PC-3 (cell line): ENCODE data around the gene ZFYVE28. TPM values are rescaled to one million over a fixed set of nuclear protein-coding genes. Genes with fewer than 3 reads are reported as not detected.

Experiments
- ATAC-seq: fragments of 200-7000 bp; cut with Tn5 transposase; 2 replicates; pipeline ENCODE4 v1.9.1; 2020; ENCODE audit warnings: mild to moderate bottlenecking, moderate library complexity
- BruUV-seq: library from RNA; stranded (reverse); fragments of 400-500 nt; replicated peaks from 2 replicates; lab custom pipeline; 2021; lab: Mats Ljungman, UMichigan
- CTCF ChIA-PET: fragments of 300-600 bp; sonication (Branson Sonifier 250); formaldehyde crosslinking; loops from one replicate; lab custom pipeline; 2022; ENCODE audit warnings: antibody characterized with exemption; lab: Charles Lee
- POLR2A ChIA-PET: fragments of 300-600 bp; sonication (Branson Sonifier 250); formaldehyde crosslinking; loops from one replicate; lab custom pipeline; 2022; ENCODE audit warnings: antibody characterized with exemption; ENCODE audit not compliant: unreplicated experiment; lab: Charles Lee
- DNase-seq: peaks from one replicate; pipeline ENCODE4 v3.0.0-alpha.2; 2015
- H2AFZ ChIP-seq: fragments of 300-600 bp; sonication (generic); 2 replicates; pipeline ENCODE4 v1.6.0; 2016; ENCODE audit warnings: antibody characterized with exemption, low read length
- H3F3A ChIP-seq: fragments of 300-600 bp; sonication (generic); one replicate; pipeline ENCODE4 v1.6.0; 2017; ENCODE audit warnings: antibody characterized with exemption, low read length, control low read depth, mild to moderate bottlenecking; ENCODE audit not compliant: unreplicated experiment
- H3K27ac ChIP-seq: fragments of 300-600 bp; sonication (generic); 2 replicates; pipeline ENCODE4 v1.5.1; 2016; ENCODE audit warnings: mild to moderate bottlenecking, low read length
- H3K27me3 ChIP-seq: fragments of 300-600 bp; sonication (generic); 2 replicates; pipeline ENCODE4 v1.6.1; 2016; ENCODE audit warnings: low read length, mixed read lengths
- H3K36me3 ChIP-seq: fragments of 300-600 bp; sonication (generic); 2 replicates; pipeline ENCODE4 v1.6.1; 2016; ENCODE audit warnings: low read depth, mixed run types, low read length, mixed read lengths
- H3K4me1 ChIP-seq: fragments of 300-600 bp; sonication (generic); 2 replicates; pipeline ENCODE4 v1.5.1; 2016; ENCODE audit warnings: low read length; ENCODE audit not compliant: insufficient read depth
- H3K4me2 ChIP-seq: fragments of 300-600 bp; sonication (generic); 2 replicates; pipeline ENCODE4 v1.6.0; 2016; ENCODE audit warnings: low read length
- H3K4me3 ChIP-seq: fragments of 300-600 bp; sonication (generic); 2 replicates; pipeline ENCODE4 v1.5.1; 2016; ENCODE audit warnings: mild to moderate bottlenecking, low read length, mixed read lengths
- H3K79me2 ChIP-seq: fragments of 300-600 bp; sonication (generic); 2 replicates; pipeline ENCODE4 v1.6.1; 2017; ENCODE audit warnings: low read length, mixed read lengths
- H3K9ac ChIP-seq: fragments of 300-600 bp; sonication (generic); 2 replicates; pipeline ENCODE4 v1.6.0; 2016; ENCODE audit warnings: mild to moderate bottlenecking, low read length
- H3K9me2 ChIP-seq: fragments of 300-600 bp; sonication (generic); replicated peaks from 2 replicates; pipeline ENCODE4 v1.6.1; 2016; ENCODE audit warnings: mixed run types, low read length, mixed read lengths
- H3K9me3 ChIP-seq: fragments of 300-600 bp; sonication (generic); 2 replicates; pipeline ENCODE4 v1.6.1; 2016; ENCODE audit warnings: low read length, mixed read lengths
- H4K20me1 ChIP-seq: fragments of 300-600 bp; sonication (generic); 2 replicates; pipeline ENCODE4 v1.6.1; 2016; ENCODE audit warnings: low read length, mixed read lengths
- EZH2 ChIP-seq: fragments of 300-600 bp; sonication (generic); IDR thresholded peaks from one replicate; pipeline ENCODE4 v1.6.1; 2017; ENCODE audit warnings: antibody characterized with exemption, mild to moderate bottlenecking, low read length; ENCODE audit not compliant: unreplicated experiment
- EZH2phosphoT487 ChIP-seq: fragments of 300-600 bp; sonication (generic); IDR thresholded peaks from 2 replicates; pipeline ENCODE4 v1.6.1; 2018; ENCODE audit warnings: mild to moderate bottlenecking, antibody characterized with exemption, low read length, borderline replicate concordance
- intact Hi-C: fragments of 100-400 bp; cut with micrococcal nuclease; formaldehyde crosslinking; loops from 2 replicates; pipeline ENCODE4 v1.9.0; 2023
- total RNA-seq: library from RNA; depleted of rRNA; stranded (reverse); fragments of >200 nt; gene quantifications from 2 replicates; pipeline ENCODE4 v1.2.3, GENCODE V29; 2014
- TF ChIP-seq, protein P1 (sequence below): fragments of 300-600 bp; sonication (generic); conservative IDR thresholded peaks from 2 replicates; pipeline ENCODE4 v1.5.1; 2017; ENCODE audit warnings: antibody characterized with exemption, low read depth, mild to moderate bottlenecking, low read length

The ZFYVE28 gene
- total RNA-seq, 1 experiment from 2014 or later, result 8.0 TPM

DNA sequence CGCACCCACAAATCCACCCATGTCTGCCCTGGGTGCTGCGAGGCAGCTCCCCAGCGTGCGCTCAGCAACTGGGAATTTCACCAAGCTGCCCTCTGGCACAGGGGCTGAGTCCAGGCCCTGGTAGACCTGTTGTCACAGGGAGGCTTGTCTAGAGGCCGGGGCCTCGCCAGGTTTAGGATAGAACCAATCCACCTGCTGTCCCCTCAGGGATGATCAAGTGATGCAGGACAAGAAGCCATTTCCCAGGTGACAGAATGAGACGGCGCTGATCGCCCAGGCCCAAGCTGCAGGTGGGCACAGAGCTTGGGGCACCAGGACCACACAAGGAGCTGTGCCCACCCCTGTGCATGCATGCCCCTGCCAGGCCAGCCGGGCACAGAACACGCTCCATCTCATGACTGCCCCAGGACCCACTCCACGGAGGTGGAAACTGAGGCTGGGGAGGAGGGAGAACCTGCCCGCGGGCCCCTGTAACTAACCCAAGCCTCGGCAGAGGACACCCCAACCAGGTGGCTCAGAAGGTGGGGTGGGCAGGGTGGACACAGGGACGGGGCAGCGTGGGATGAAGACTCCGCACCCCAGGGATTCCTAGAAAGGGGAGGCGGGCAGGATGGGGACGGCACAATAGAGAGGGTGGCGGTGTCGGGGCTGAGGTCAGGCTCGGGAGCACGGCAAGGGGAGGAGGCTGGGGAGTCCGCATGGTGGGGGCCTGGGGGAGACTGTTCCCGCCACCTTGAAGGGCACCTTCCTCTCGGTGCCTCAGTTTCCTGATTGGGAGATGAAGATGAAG is 78.0 kb downstream of the ZFYVE28 start:
- ChIA-PET POLR2A (no interaction called here), CTCF (no interaction called here)
- Histone ChIP-seq H3K27ac (no peak overlapping the region), H4K20me1 (no peaks in the 10 kb centered on the region), H3K4me2 (no peak overlapping the region), H3K4me3 (no peak overlapping the region), H3K27me3 (no peaks in the 10 kb centered on the region), H3K9me3 (no peaks in the 10 kb centered on the region), H3K9me2 (no peaks in the 10 kb centered on the region), H3K9ac (no peak overlapping the region), H3F3A (no peaks in the 10 kb centered on the region), H3K79me2 (no peaks in the 10 kb centered on the region), H2AFZ (no peak overlapping the region), H3K36me3 (no peaks in the 10 kb centered on the region), H3K4me1 (no peaks in the 10 kb centered on the region)
- TF ChIP-seq EZH2 (no peak), EZH2phosphoT487 (no peak)
- TF ChIP-seq, protein P1, sequence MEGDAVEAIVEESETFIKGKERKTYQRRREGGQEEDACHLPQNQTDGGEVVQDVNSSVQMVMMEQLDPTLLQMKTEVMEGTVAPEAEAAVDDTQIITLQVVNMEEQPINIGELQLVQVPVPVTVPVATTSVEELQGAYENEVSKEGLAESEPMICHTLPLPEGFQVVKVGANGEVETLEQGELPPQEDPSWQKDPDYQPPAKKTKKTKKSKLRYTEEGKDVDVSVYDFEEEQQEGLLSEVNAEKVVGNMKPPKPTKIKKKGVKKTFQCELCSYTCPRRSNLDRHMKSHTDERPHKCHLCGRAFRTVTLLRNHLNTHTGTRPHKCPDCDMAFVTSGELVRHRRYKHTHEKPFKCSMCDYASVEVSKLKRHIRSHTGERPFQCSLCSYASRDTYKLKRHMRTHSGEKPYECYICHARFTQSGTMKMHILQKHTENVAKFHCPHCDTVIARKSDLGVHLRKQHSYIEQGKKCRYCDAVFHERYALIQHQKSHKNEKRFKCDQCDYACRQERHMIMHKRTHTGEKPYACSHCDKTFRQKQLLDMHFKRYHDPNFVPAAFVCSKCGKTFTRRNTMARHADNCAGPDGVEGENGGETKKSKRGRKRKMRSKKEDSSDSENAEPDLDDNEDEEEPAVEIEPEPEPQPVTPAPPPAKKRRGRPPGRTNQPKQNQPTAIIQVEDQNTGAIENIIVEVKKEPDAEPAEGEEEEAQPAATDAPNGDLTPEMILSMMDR, result no peak
- BruUV-seq, result no TSS peak
- ATAC-seq, result no peak
- intact Hi-C loops, result no loop called here
- DNase-seq, result no peak

DNA sequence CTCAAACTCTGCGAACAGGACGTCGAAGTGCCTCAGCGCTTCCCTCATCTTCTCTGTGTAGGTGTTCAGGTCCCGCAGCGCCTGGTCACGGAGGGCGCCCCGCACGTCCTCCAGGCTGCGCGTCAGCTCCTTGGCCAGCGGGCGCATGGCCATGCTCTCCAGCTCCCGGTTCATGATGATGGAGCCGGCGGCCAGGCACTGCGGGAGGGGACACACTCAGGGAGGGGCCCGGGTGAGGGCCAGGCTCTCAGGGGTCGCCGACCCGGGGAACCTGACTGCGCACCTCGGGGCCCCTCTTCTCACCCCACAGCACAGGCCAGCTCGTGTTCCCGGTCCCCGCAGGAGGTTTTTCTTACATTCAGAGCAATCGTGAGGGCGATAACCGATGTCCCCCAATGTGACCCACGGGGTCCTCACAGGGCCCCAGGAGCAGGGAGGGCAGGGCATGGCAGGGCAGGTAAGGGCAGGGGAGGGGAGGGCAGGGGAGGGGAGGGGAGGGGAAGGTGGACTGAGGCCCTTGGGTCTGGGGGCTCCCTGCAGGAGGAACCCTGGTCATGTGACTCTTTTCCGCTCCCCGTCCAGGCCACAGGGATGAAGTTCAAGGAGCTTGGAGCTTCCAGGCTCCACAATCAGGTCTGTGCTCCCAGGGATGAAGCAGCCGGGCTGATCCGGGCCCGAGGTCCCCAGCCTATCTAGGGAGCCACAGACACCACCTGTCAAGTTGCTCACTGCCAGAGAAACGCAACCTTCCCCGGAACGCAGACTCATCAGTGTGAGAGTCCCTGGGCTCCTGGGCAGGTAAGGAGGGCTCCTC is 78.8 kb downstream of the ZFYVE28 start:
- no peak for DNase-seq
- Histone ChIP-seq H3K27ac (no peak overlapping the region), H3K4me2 (no peak overlapping the region), H2AFZ (no peak overlapping the region), H3K4me1 (no peaks in the 10 kb centered on the region), H3K79me2 (no peaks in the 10 kb centered on the region), H3K9me3 (no peaks in the 10 kb centered on the region), H3K36me3 (no peaks in the 10 kb centered on the region), H3K9me2 (no peaks in the 10 kb centered on the region), H3F3A (no peaks in the 10 kb centered on the region), H3K4me3 (no peak overlapping the region), H4K20me1 (no peaks in the 10 kb centered on the region), H3K27me3 (no peaks in the 10 kb centered on the region), H3K9ac (no peak overlapping the region)
- POLR2A ChIA-PET, result no interaction called here
- BruUV-seq, result no TSS peak
- ATAC-seq, result no peak
- no peak for TF ChIP-seq EZH2
- no peak for TF ChIP-seq EZH2phosphoT487
- TF ChIP-seq, protein P1, result no peak
- CTCF ChIA-PET, result no interaction called here
- intact Hi-C loops, result no loop called here
